Upper lobe of left lung (tissue), 6 donors: Measurements from ENCODE around the gene SECTM1. TPM values are rescaled to one million over a fixed set of nuclear protein-coding genes. Genes with fewer than 3 reads are reported as not detected.
A peak's percentile ranks its signal among the peaks of the same experiment; 100 is the strongest.

Experiments used
- ATAC-seq, 2 donors: fragments of 200-7000 bp; cut with Tn5 transposase; one replicate each; pipeline ENCODE4 v1.9.1; 2022; ENCODE audit warnings: mild to moderate bottlenecking in 2 of 2, moderate library complexity in 2 of 2; ENCODE audit not compliant: low FRiP score in 2 of 2
- DNase-seq, 2 donors: peaks; one replicate each; pipeline ENCODE4 v3.0.0-alpha.2; 2019 to 2020
- H3K27ac ChIP-seq, 4 donors: fragments of 200-600 bp; sonication (generic); one replicate each; pipeline ENCODE4 v1.5.1; 2016 to 2019
- H3K27me3 ChIP-seq, 4 donors: fragments of 200-600 bp; sonication (generic); one replicate each; pipeline ENCODE4 v1.5.1; 2017 to 2019
- H3K36me3 ChIP-seq, 4 donors: fragments of 200-600 bp; sonication (generic); one replicate each; pipeline ENCODE4 v1.5.1; 2016 to 2019
- H3K4me1 ChIP-seq, 4 donors: fragments of 200-600 bp; sonication (generic); one replicate each; pipeline ENCODE4 v1.5.1; 2018 to 2019
- H3K4me3 ChIP-seq, 4 donors: fragments of 200-600 bp; sonication (generic); one replicate each; pipeline ENCODE4 v1.5.1; 2017 to 2019; ENCODE audit warnings: mild to moderate bottlenecking in 2 of 4, moderate library complexity in 1 of 4
- H3K9me3 ChIP-seq, 4 donors: fragments of 200-600 bp; sonication (generic); one replicate each; pipeline ENCODE4 v1.5.1; 2018 to 2019
- EP300 ChIP-seq, 4 donors: sonication (generic); formaldehyde crosslinking; IDR thresholded peaks; one replicate each; pipeline ENCODE4 v1.5.1; 2017; ENCODE audit warnings: antibody characterized with exemption in 4 of 4, control low read depth in 2 of 4
- POLR2A ChIP-seq, 4 donors: fragments of 450-650 bp; IDR thresholded peaks; one replicate each; pipeline ENCODE4 v1.5.1; 2016 to 2017; ENCODE audit warnings: antibody characterized with exemption in 4 of 4, mild to moderate bottlenecking in 2 of 4
- POLR2AphosphoS5 ChIP-seq, 2 donors: sonication (generic); formaldehyde crosslinking; IDR thresholded peaks; one replicate each; pipeline ENCODE4 v1.5.1; 2017; ENCODE audit warnings: antibody characterized with exemption in 2 of 2
- WGBS, 2 donors: methylation state at CpG; one replicate each; pipeline ENCODE4 v1.1.5; 2017 to 2018; 5-methylcytosine and 5-hydroxymethylcytosine counted together
- total RNA-seq, 6 donors: library from RNA; depleted of rRNA in 4 of 6; stranded (reverse); fragments of >200 nt in 4 of 6; gene quantifications; one replicate each; pipeline versions ENCODE4 v1.1.0 to v1.2.1, GENCODE V29; 2016 to 2021
- TF ChIP-seq, protein P1 (sequence below), 6 experiments: fragments of 450-650 bp in 4 of 6; fragments of 200-600 bp in 2 of 6; sonication (generic) in 2 of 6; IDR thresholded peaks; one replicate each; pipeline ENCODE4 v1.5.1; 2016 to 2019; ENCODE audit warnings: antibody characterized with exemption in 6 of 6
- donor health status: DM: no; HTN: no; CAD: no; lungs with moderate emphysema.
- donor health status: DM: no; HTN: yes; CAD: no; lungs with severe emphysema.

SECTM1 gene
- total RNA-seq, 6 donors from 2014 or later: 17.8 to 50.4 (median 36.2) TPM

DNA sequence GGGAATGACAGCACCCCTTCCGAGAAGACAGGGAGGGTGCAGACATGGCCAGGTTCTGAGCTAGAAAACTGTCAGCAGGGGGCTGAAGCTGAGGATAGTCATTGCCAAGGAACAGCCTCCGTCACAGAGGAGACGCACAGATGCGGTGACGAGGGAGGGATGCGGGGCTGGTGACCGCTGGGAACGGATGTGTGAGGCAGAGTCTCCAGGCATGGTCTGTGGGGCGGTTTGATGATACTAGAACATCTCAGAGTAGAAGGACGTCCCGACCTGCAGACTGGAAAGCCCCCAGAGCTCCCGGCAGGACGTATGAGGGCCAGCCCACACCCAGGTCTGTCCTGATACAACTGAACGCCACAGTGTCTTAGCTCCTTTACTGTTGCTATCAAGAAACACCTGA is 58.2 kb downstream of the SECTM1 start:
- Histone ChIP-seq H3K27me3 (no peaks in the 10 kb centered on the region), H3K9me3 (no peaks in the 10 kb centered on the region), H3K27ac (no peak overlapping the region), H3K4me1 (peaks cover 27 to 36% (median 35%) of the 10 kb centered on the region in 4 donors), H3K4me3 (no peak overlapping the region), H3K36me3 (peaks cover 2 to 18% (median 13%) of the 10 kb centered on the region in 4 donors)
- DNase-seq: no peak
- no peak for ATAC-seq
- no peak for TF ChIP-seq POLR2A (IDR thresholded peaks at IDR 0.05)
- TF ChIP-seq EP300 (IDR thresholded peaks at IDR 0.05): no peak
- TF ChIP-seq POLR2AphosphoS5 (IDR thresholded peaks at IDR 0.05): no peak
- TF ChIP-seq, protein P1, sequence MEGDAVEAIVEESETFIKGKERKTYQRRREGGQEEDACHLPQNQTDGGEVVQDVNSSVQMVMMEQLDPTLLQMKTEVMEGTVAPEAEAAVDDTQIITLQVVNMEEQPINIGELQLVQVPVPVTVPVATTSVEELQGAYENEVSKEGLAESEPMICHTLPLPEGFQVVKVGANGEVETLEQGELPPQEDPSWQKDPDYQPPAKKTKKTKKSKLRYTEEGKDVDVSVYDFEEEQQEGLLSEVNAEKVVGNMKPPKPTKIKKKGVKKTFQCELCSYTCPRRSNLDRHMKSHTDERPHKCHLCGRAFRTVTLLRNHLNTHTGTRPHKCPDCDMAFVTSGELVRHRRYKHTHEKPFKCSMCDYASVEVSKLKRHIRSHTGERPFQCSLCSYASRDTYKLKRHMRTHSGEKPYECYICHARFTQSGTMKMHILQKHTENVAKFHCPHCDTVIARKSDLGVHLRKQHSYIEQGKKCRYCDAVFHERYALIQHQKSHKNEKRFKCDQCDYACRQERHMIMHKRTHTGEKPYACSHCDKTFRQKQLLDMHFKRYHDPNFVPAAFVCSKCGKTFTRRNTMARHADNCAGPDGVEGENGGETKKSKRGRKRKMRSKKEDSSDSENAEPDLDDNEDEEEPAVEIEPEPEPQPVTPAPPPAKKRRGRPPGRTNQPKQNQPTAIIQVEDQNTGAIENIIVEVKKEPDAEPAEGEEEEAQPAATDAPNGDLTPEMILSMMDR (IDR thresholded peaks at IDR 0.05): no peak
- WGBS, 2 donors: 91 to 97% methylated on average over 14 of the region's 14 CpGs

DNA sequence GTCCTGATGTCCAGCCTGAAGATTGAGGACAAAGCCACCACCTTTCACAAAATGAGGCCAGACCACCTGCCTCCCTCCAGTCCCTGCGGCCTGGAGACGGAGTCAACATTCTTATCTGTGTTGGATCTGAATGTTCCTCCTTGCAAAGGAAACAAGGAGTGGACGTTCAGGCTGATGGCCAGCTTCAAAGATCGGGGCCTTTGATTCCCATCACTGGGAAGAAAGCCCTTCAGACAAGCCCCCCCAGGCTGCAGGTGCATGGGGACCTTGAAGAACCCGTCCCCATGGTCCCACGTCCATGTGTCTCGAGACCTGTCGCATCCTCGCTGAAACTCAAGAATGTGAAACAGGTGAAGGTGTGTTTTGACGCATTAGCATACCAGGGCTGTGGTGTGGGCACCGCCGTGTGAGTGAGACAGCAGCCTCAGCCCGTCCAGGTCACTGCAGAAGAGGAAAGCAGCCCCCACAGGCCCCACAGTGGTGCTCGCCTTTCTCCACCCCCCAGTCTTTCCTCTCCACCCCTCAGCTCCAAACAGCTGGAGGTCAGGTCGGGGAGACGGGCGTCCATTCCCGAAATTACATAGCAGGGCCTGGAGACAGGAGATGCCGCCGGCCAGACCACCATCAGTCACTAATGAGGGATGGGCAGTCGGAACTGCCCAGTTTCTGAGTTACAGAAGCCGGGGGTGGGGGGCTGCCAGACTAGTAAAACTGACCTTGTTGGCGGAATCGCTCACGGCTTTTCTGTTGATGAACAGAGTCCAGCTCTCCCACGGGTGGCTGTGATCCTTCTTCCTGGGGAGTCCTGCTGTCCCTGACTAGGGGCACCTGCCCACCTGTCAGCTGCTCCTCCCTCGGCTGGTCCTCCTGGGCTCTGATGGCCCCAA is 59.2 kb downstream of the SECTM1 start:
- peaks cover 36 to 46% (median 44%) of the 10 kb centered on the region in 4 donors for H3K4me1 ChIP-seq
- no peaks in the 10 kb centered on the region for H3K9me3 ChIP-seq
- no peaks in the 10 kb centered on the region for H3K27me3 ChIP-seq
- DNase-seq: no peak
- no peak for ATAC-seq
- 71 to 77% methylated on average over 15 to 27 of the region's 27 CpGs for WGBS, 2 donors
- peak overlapping the region; percentile 96 to 100 (median 98) for H3K27ac ChIP-seq
- TF ChIP-seq, protein P1 (IDR thresholded peaks at IDR 0.05): no peak
- TF ChIP-seq POLR2AphosphoS5 (IDR thresholded peaks at IDR 0.05) (no peak), EP300 (IDR thresholded peaks at IDR 0.05) (no peak), POLR2A (IDR thresholded peaks at IDR 0.05) (no peak)
- H3K36me3 ChIP-seq: peaks cover 2 to 28% (median 19%) of the 10 kb centered on the region in 4 donors
- peak overlapping the region; percentile 70 to 100 (median 84) for H3K4me3 ChIP-seq

DNA sequence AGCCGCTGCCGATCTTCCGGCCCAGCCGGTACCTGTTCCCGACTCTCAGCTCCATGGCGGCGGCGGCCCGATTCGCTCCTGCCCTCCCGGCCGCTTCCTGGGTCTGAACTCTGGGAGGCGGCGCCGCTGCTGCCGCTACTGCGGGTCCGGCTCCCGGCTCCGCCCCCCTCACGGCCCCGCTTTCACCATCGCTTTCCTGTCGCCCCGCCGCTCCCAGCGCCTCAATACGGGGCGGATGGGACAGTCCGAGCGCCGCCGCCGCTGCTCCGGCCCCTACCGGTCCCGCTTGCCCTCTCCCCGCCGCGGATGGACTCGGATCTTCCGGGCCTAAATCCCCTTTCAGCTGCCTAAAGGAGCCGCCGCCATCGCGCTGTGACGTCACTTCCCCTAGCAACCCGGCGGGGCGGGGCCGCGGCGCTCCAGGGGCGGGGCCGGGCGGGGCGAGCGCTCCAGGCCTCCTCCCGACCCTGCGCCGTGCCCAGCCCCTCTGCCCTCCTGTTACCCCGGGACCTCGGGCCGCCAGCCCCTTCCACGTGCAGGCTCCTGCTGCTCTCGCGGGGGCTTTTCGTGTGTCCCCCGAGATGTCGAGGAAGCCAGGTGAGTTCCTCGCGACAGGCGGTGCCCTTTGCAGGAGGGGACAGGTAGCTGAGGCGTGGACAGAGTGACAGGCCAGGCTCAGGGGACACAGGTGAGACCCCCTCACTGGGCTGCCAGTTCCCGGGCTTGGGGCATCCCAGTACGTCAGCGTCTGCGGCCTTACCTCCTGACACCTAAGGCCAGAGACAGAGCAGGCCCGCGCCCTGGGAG is 60.0 kb downstream of the SECTM1 start, which contains the start of gene CSNK1D:
Gene CSNK1D (minus strand): TSS at position 374 of the 807 bp plus-strand sequence. CDS start 319 bp downstream, at position 55.
- Histone ChIP-seq H3K4me1 (peaks cover 45 to 54% (median 52%) of the 10 kb centered on the region in 4 donors), H3K9me3 (no peaks in the 10 kb centered on the region), H3K4me3 (peak within 1 kb of the TSS; percentile 70 to 100 (median 84)), H3K36me3 (peaks cover 2 to 34% (median 19%) of the 10 kb centered on the region in 4 donors), H3K27ac (peak within 1 kb of the TSS; percentile 96 to 100 (median 98)), H3K27me3 (no peaks in the 10 kb centered on the region)
- DNase-seq (peak; percentile 92 to 99), ATAC-seq (peak; percentile 90 to 96)
- WGBS, 2 donors: 7% methylated on average over 35 to 55 of the region's 80 CpGs
- TF ChIP-seq POLR2A (IDR thresholded peaks at IDR 0.05): peak; percentile 46 to 92 (median 74)
- TF ChIP-seq POLR2AphosphoS5 (IDR thresholded peaks at IDR 0.05): peak; percentile 83 to 89
- TF ChIP-seq, protein P1 (IDR thresholded peaks at IDR 0.05): peak in 1 of 6 experiments; percentile 47
- peak in 1 of 4 donors; percentile 26 for TF ChIP-seq EP300 (IDR thresholded peaks at IDR 0.05)

DNA sequence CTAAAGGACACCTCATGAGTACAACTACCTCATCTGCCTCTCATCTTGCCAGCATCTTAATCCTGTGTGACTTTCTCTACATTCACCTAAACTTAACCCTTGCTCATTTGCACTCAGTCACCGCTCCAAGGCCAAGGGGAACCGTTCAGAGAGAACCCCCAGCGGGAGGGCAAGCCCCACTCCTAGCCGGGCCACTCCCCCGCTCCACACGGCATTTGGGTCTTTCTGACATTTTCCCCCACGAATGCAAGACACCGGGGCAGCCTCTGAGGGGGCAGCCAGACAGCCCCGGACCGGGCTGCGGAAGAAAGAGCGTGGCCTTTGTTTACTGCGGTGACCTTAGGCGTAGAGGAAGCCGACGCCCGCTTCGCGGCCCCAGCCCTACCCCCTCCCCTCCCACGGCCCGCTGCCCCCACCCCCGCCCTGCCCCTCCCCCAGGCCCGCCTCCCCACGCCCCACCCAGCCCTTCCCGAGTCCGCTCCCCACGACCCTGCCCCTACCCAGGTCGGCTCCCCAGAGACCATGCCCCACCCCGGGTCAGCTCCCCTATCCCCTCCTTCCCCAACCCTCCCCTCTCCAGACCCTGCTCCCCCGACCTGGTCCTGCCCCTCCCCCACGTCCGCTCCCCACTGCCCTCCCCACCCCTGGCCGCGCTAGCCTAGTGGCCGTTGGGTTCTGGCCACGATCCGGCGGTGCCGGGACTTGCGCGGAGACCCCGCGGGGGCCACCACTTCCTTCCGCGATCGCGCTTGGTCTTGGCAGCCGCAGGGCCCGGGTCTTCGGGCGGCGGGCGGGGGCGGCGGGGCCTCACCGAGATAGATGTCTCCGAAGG is 60.9 kb downstream of the SECTM1 start:
- peak; percentile 77 to 85 for DNase-seq
- Histone ChIP-seq H3K4me1 (peaks cover 53 to 63% (median 61%) of the 10 kb centered on the region in 4 donors), H3K36me3 (peaks cover 2 to 38% (median 19%) of the 10 kb centered on the region in 4 donors), H3K4me3 (peak overlapping the region; percentile 70 to 100 (median 84)), H3K27me3 (no peaks in the 10 kb centered on the region), H3K9me3 (no peaks in the 10 kb centered on the region), H3K27ac (peak overlapping the region; percentile 96 to 100 (median 98))
- peak in 1 of 4 donors; percentile 17 for TF ChIP-seq POLR2A (IDR thresholded peaks at IDR 0.05)
- TF ChIP-seq, protein P1 (IDR thresholded peaks at IDR 0.05): no peak
- peak in 1 of 2 donors; percentile 37 for TF ChIP-seq POLR2AphosphoS5 (IDR thresholded peaks at IDR 0.05)
- peak; percentile 49 to 61 for ATAC-seq
- 1 to 2% methylated on average over 15 of the region's 57 CpGs for WGBS, 2 donors
